ENCODE results near the gene PHF21A.
A peak's percentile ranks its signal among the peaks of the same experiment; 100 is the strongest.

PHF21A gene

DNA sequence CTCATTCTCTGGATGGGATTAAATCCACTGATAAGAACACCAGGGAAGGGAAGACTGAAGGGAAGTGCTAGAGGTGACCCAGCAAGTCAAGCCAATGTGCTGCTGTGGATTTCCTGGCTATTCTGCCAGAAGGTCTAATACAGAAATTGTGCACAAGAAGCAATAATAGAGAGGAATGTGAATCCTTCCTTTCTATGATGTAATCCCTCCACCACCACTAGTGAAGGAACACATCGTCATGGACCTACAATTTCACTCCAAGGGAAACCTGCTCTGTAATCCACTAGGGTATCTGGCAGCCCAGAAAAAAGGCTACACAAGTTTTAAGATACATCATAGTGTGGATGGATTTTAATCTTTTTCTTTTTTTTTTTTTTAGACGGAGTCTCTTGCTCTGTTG is 181.4 kb downstream of the PHF21A start:
- Histone ChIP-seq H3K36me3 (ENCODE audit: low read length) (no peaks in the 10 kb centered on the region), H4K20me1 (ENCODE audit: low read depth, low read length) (no peaks in the 10 kb centered on the region), H3K9me3 (ENCODE audit: insufficient read depth, low read length) (no peaks in the 10 kb centered on the region), H3K27me3 (ENCODE audit: low read length) (no peaks in the 10 kb centered on the region), H3K79me2 (ENCODE audit: insufficient read depth, low read length) (no peaks in the 10 kb centered on the region), H3K4me2 (ENCODE audit: low read depth, low read length, poor library complexity, severe bottlenecking) (no peak overlapping the region), H3K27ac (ENCODE audit: low read depth, low read length) (peak overlapping the region; percentile 69), H3F3A (ENCODE audit: insufficient read depth) (peaks cover 23% of the 10 kb centered on the region), H3K9ac (ENCODE audit: low read length) (no peak overlapping the region), H3K4me3 (ENCODE audit: insufficient read depth, low read length, poor library complexity, severe bottlenecking) (no peak overlapping the region), H2AFZ (ENCODE audit: low read depth, low read length, severe bottlenecking) (no peak overlapping the region), H3K9me2 (replicated peaks; ENCODE audit: insufficient read depth, low read length) (no peaks in the 10 kb centered on the region)
- TF ChIP-seq, protein P1, sequence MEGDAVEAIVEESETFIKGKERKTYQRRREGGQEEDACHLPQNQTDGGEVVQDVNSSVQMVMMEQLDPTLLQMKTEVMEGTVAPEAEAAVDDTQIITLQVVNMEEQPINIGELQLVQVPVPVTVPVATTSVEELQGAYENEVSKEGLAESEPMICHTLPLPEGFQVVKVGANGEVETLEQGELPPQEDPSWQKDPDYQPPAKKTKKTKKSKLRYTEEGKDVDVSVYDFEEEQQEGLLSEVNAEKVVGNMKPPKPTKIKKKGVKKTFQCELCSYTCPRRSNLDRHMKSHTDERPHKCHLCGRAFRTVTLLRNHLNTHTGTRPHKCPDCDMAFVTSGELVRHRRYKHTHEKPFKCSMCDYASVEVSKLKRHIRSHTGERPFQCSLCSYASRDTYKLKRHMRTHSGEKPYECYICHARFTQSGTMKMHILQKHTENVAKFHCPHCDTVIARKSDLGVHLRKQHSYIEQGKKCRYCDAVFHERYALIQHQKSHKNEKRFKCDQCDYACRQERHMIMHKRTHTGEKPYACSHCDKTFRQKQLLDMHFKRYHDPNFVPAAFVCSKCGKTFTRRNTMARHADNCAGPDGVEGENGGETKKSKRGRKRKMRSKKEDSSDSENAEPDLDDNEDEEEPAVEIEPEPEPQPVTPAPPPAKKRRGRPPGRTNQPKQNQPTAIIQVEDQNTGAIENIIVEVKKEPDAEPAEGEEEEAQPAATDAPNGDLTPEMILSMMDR (IDR thresholded peaks at IDR 0.05; ENCODE audit: insufficient read depth, low read length, poor library complexity, severe bottlenecking), result no peak
- TF ChIP-seq EZH2phosphoT487 (conservative IDR thresholded peaks at IDR 0.05; ENCODE audit: low read length), result no peak

DNA sequence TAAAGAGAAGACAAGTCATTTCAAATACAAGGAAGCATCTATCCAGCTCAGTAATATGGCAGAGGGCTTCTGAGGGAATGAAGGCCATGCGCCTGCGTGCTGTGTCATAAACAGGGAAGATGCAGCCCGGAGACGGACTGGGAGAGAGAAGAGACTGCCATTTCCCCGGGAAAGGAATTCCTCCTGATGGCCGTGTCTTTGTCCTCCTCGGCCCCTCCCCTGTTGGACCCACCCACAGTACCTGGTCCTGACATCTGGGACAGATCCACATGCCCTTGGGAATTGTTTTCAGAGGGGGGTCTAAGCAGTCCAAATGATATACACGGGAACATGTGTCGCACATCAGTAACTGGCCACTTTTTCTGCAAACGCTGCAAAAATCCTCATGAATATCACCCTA is 183.3 kb downstream of the PHF21A start:
- peaks cover 29% of the 10 kb centered on the region for H3F3A ChIP-seq (ENCODE audit: insufficient read depth)
- TF ChIP-seq, protein P1 (IDR thresholded peaks at IDR 0.05; ENCODE audit: insufficient read depth, low read length, poor library complexity, severe bottlenecking), result no peak
- no peak for TF ChIP-seq EZH2phosphoT487 (conservative IDR thresholded peaks at IDR 0.05; ENCODE audit: low read length)
- peak overlapping the region; percentile 19 for H3K4me3 ChIP-seq (ENCODE audit: insufficient read depth, low read length, poor library complexity, severe bottlenecking)
- no peaks in the 10 kb centered on the region for H3K9me3 ChIP-seq (ENCODE audit: insufficient read depth, low read length)
- H3K27me3 ChIP-seq (ENCODE audit: low read length), result no peaks in the 10 kb centered on the region
- peak overlapping the region; percentile 79 for H3K27ac ChIP-seq (ENCODE audit: low read depth, low read length)
- peak overlapping the region; percentile 27 for H2AFZ ChIP-seq (ENCODE audit: low read depth, low read length, severe bottlenecking)
- H3K4me2 ChIP-seq (ENCODE audit: low read depth, low read length, poor library complexity, severe bottlenecking), result peak overlapping the region; percentile 57
- H3K9me2 ChIP-seq (replicated peaks; ENCODE audit: insufficient read depth, low read length), result no peaks in the 10 kb centered on the region
- 0 out of 2 replicates have a peak, but pooled peaks cover 1% of the 10 kb centered on the region for H3K79me2 ChIP-seq (ENCODE audit: insufficient read depth, low read length)
- no peaks in the 10 kb centered on the region for H4K20me1 ChIP-seq (ENCODE audit: low read depth, low read length)
- H3K9ac ChIP-seq (ENCODE audit: low read length), result peak overlapping the region; percentile 45
- H3K36me3 ChIP-seq (ENCODE audit: low read length), result no peaks in the 10 kb centered on the region

DNA sequence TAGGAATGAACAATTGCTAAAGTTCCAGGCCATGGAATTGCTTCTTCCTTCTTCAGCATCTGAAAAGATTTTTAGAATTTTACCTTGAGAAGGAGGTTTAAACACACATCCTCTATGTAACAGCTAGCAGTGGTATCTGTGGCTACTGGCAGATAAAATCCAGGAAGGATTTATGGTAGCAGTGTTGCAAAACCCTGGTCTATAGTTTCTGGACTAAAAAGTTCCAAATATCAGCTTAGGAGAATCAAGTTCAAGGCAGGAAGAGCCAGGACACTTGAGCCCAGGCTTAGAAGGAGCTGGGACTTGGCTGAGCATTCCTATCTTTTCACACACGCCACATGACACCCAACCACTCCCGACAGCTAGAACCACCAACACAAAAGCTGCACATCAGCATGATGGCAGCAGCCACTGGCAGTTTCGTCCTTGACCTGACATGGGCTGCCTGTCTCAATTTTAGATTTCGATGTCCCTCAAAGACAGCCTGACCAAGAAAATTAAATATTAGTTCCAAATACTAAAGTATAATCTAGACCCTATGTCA is 184.7 kb downstream of the PHF21A start:
- no peaks in the 10 kb centered on the region for H3K36me3 ChIP-seq (ENCODE audit: low read length)
- TF ChIP-seq, protein P1 (IDR thresholded peaks at IDR 0.05; ENCODE audit: insufficient read depth, low read length, poor library complexity, severe bottlenecking), result no peak
- TF ChIP-seq EZH2phosphoT487 (conservative IDR thresholded peaks at IDR 0.05; ENCODE audit: low read length), result no peak
- H3K9me3 ChIP-seq (ENCODE audit: insufficient read depth, low read length), result no peaks in the 10 kb centered on the region
- no peaks in the 10 kb centered on the region for H3K27me3 ChIP-seq (ENCODE audit: low read length)
- H3F3A ChIP-seq (ENCODE audit: insufficient read depth), result peaks cover 37% of the 10 kb centered on the region
- peak overlapping the region; percentile 69 for H3K27ac ChIP-seq (ENCODE audit: low read depth, low read length)
- no peak overlapping the region for H3K9ac ChIP-seq (ENCODE audit: low read length)
- H3K4me2 ChIP-seq (ENCODE audit: low read depth, low read length, poor library complexity, severe bottlenecking), result no peak overlapping the region
- 0 out of 2 replicates have a peak, but pooled peaks cover 9% of the 10 kb centered on the region for H3K79me2 ChIP-seq (ENCODE audit: insufficient read depth, low read length)
- H2AFZ ChIP-seq (ENCODE audit: low read depth, low read length, severe bottlenecking), result no peak overlapping the region
- H3K9me2 ChIP-seq (replicated peaks; ENCODE audit: insufficient read depth, low read length), result no peaks in the 10 kb centered on the region
- no peak overlapping the region for H3K4me3 ChIP-seq (ENCODE audit: insufficient read depth, low read length, poor library complexity, severe bottlenecking)
- no peaks in the 10 kb centered on the region for H4K20me1 ChIP-seq (ENCODE audit: low read depth, low read length)
